H9 (cell line): Measurements from ENCODE around the gene METTL16. TPM values are rescaled to one million over a fixed set of nuclear protein-coding genes. Genes with fewer than 3 reads are reported as not detected.

Source experiments
- DNase-seq: peaks from one replicate; pipeline ENCODE4 v3.0.0-alpha.2; 2017
- H2AFZ ChIP-seq: one replicate; pipeline ENCODE4 v1.6.1; 2013; ENCODE audit warnings: mild to moderate bottlenecking, low read length, control low read depth, moderate library complexity
- H2AK5ac ChIP-seq: 2 replicates; pipeline ENCODE4 v1.6.1; 2013; ENCODE audit warnings: low read length, control low read depth, mixed read lengths; ENCODE audit not compliant: insufficient read length
- H2BK120ac ChIP-seq: one replicate; pipeline ENCODE4 v1.6.1; 2013; ENCODE audit warnings: low read depth, mild to moderate bottlenecking, low read length, control low read depth, inconsistent platforms; ENCODE audit not compliant: poor library complexity, severe bottlenecking
- H2BK12ac ChIP-seq: 2 replicates; pipeline ENCODE4 v1.6.1; 2013; ENCODE audit warnings: low read length, control low read depth, mixed read lengths, low read depth; ENCODE audit not compliant: insufficient read length
- H2BK15ac ChIP-seq: 2 replicates; pipeline ENCODE4 v1.6.1; 2013; ENCODE audit warnings: low read depth, low read length, control low read depth
- H2BK20ac ChIP-seq: one replicate; pipeline ENCODE4 v1.6.1; 2013; ENCODE audit warnings: low read depth, mild to moderate bottlenecking, low read length, control low read depth, inconsistent platforms; ENCODE audit not compliant: poor library complexity, severe bottlenecking
- H2BK5ac ChIP-seq: 2 replicates; pipeline ENCODE4 v1.6.1; 2013; ENCODE audit warnings: low read length, control low read depth, mixed read lengths; ENCODE audit not compliant: insufficient read length
- H3K14ac ChIP-seq: 2 replicates; pipeline ENCODE4 v1.6.1; 2013; ENCODE audit warnings: low read length, control low read depth; ENCODE audit not compliant: insufficient read depth
- H3K18ac ChIP-seq: 2 replicates; pipeline ENCODE4 v1.6.1; 2013; ENCODE audit warnings: low read depth, mild to moderate bottlenecking, mixed read lengths, low read length, control low read depth; ENCODE audit not compliant: insufficient read length
- H3K23ac ChIP-seq: 2 replicates; pipeline ENCODE4 v1.6.1; 2013; ENCODE audit warnings: low read length, control low read depth, mixed read lengths, low read depth; ENCODE audit not compliant: insufficient read length
- H3K23me2 ChIP-seq: 2 replicates; pipeline ENCODE4 v1.6.1; 2013; ENCODE audit warnings: low read depth, mild to moderate bottlenecking, mixed read lengths, low read length, control low read depth; ENCODE audit not compliant: insufficient read length, poor library complexity, severe bottlenecking
- H3K27ac ChIP-seq: 2 replicates; pipeline ENCODE4 v1.5.1; 2013; ENCODE audit warnings: low read length, control low read depth, mixed read lengths, low read depth; ENCODE audit not compliant: insufficient read length
- H3K27me3 ChIP-seq: 2 replicates; pipeline ENCODE4 v1.6.1; 2013; ENCODE audit warnings: low read length, control low read depth, inconsistent platforms; ENCODE audit not compliant: insufficient read depth
- H3K4ac ChIP-seq: 2 replicates; pipeline ENCODE4 v1.6.1; 2013; ENCODE audit warnings: low read depth, mild to moderate bottlenecking, control low read depth, inconsistent platforms, low read length, moderate library complexity
- H3K4me1 ChIP-seq: 2 replicates; pipeline ENCODE4 v1.6.1; 2013; ENCODE audit warnings: low read length, control low read depth, inconsistent platforms; ENCODE audit not compliant: insufficient read depth
- H3K4me2 ChIP-seq: 2 replicates; pipeline ENCODE4 v1.6.1; 2013; ENCODE audit warnings: low read length, control low read depth, mixed read lengths; ENCODE audit not compliant: insufficient read length, insufficient read depth
- H3K56ac ChIP-seq: 2 replicates; pipeline ENCODE4 v1.6.1; 2013; ENCODE audit warnings: low read depth, mild to moderate bottlenecking, mixed read lengths, low read length, control low read depth; ENCODE audit not compliant: insufficient read length
- H3K79me1 ChIP-seq: 2 replicates; pipeline ENCODE4 v1.6.1; 2013; ENCODE audit warnings: low read depth, mild to moderate bottlenecking, moderate library complexity, low read length, control low read depth, inconsistent platforms; ENCODE audit not compliant: insufficient read depth, poor library complexity, severe bottlenecking
- H3K79me2 ChIP-seq: 2 replicates; pipeline ENCODE4 v1.6.1; 2013; ENCODE audit warnings: low read length, control low read depth, inconsistent platforms; ENCODE audit not compliant: insufficient read depth
- H3K9ac ChIP-seq: 2 replicates; pipeline ENCODE4 v1.6.1; 2013; ENCODE audit warnings: low read length, control low read depth, mixed read lengths; ENCODE audit not compliant: insufficient read length; ENCODE audit errors: extremely low read depth
- H3K9me3 ChIP-seq: one replicate; pipeline ENCODE4 v1.6.1; 2013; ENCODE audit warnings: low read depth, low read length, inconsistent platforms; ENCODE audit not compliant: control insufficient read depth
- H3T11ph ChIP-seq: one replicate; pipeline ENCODE4 v1.6.1; 2013; ENCODE audit warnings: mild to moderate bottlenecking, low read length, control low read depth, inconsistent platforms
- H4K20me1 ChIP-seq: one replicate; pipeline ENCODE4 v1.6.1; 2013; ENCODE audit not compliant: control insufficient read depth, insufficient read length, insufficient read depth
- H4K5ac ChIP-seq: 2 replicates; pipeline ENCODE4 v1.6.1; 2013; ENCODE audit warnings: low read depth, mild to moderate bottlenecking, mixed read lengths, low read length, control low read depth; ENCODE audit not compliant: insufficient read length
- H4K8ac ChIP-seq: replicated peaks from 2 replicates; pipeline ENCODE4 v1.6.1; 2013; ENCODE audit warnings: low read length, control low read depth, mixed read lengths, low read depth; ENCODE audit not compliant: insufficient read length
- H4K91ac ChIP-seq: 2 replicates; pipeline ENCODE4 v1.6.1; 2013; ENCODE audit warnings: low read depth, mild to moderate bottlenecking, moderate library complexity, mixed read lengths, low read length, control low read depth; ENCODE audit not compliant: insufficient read length
- H3K27ac Mint-ChIP-seq, 3 experiments: 2 replicates in 2 of 3; 3 replicates in 1 of 3; pipeline ENCODE4 v1.8.0; 2020 to 2021; ENCODE audit warnings: mixed read lengths in 3 of 3, mild to moderate bottlenecking in 1 of 3, moderate library complexity in 1 of 3
- H3K27me3 Mint-ChIP-seq: 2 replicates; pipeline ENCODE4 v1.8.0; 2021; ENCODE audit warnings: low read depth, mild to moderate bottlenecking, moderate library complexity, mixed read lengths
- H3K36me3 Mint-ChIP-seq, 3 experiments: 2 replicates in 2 of 3; 3 replicates in 1 of 3; pipeline ENCODE4 v1.8.0; 2020 to 2021; ENCODE audit warnings: low read depth in 3 of 3, mixed read lengths in 3 of 3; ENCODE audit not compliant: insufficient read depth in 1 of 3
- H3K4me1 Mint-ChIP-seq, 2 experiments: 2 replicates each; pipeline ENCODE4 v1.8.0; 2020; ENCODE audit warnings: mixed read lengths in 2 of 2
- H3K4me3 Mint-ChIP-seq, 2 experiments: 2 replicates in 1 of 2; 3 replicates in 1 of 2; pipeline ENCODE4 v1.8.0; 2020 to 2021; ENCODE audit warnings: mild to moderate bottlenecking in 2 of 2, mixed read lengths in 2 of 2, moderate library complexity in 1 of 2
- H3K9me3 Mint-ChIP-seq, 2 experiments: 2 replicates in 1 of 2; 3 replicates in 1 of 2; pipeline ENCODE4 v1.8.0; 2020; ENCODE audit warnings: mild to moderate bottlenecking in 2 of 2, mixed read lengths in 2 of 2, moderate library complexity in 1 of 2
- WGBS: extraction: QIAGEN DNeasy Blood & Tissue Kit; methylation state at CpG from one replicate; pipeline ENCODE4 v1.1.7; 2013; ENCODE audit warnings: missing lambda C conversion rate, low lambda C conversion rate, mixed read lengths; ENCODE audit not compliant: insufficient read length; ENCODE audit errors: extremely low coverage; 5-methylcytosine and 5-hydroxymethylcytosine counted together
- total RNA-seq: library from RNA; stranded (reverse); gene quantifications from 2 replicates; pipeline ENCODE4 v1.2.1, GENCODE V29; 2021
- TF ChIP-seq, protein P1 (sequence below): fragments of 200-600 bp; sonication (generic); conservative IDR thresholded peaks from 3 replicates; pipeline ENCODE4 v1.8.0; 2021; ENCODE audit warnings: antibody characterized with exemption, mild to moderate bottlenecking

The METTL16 gene
- total RNA-seq, 1 experiment from 2014 or later = 55.4 TPM

DNA sequence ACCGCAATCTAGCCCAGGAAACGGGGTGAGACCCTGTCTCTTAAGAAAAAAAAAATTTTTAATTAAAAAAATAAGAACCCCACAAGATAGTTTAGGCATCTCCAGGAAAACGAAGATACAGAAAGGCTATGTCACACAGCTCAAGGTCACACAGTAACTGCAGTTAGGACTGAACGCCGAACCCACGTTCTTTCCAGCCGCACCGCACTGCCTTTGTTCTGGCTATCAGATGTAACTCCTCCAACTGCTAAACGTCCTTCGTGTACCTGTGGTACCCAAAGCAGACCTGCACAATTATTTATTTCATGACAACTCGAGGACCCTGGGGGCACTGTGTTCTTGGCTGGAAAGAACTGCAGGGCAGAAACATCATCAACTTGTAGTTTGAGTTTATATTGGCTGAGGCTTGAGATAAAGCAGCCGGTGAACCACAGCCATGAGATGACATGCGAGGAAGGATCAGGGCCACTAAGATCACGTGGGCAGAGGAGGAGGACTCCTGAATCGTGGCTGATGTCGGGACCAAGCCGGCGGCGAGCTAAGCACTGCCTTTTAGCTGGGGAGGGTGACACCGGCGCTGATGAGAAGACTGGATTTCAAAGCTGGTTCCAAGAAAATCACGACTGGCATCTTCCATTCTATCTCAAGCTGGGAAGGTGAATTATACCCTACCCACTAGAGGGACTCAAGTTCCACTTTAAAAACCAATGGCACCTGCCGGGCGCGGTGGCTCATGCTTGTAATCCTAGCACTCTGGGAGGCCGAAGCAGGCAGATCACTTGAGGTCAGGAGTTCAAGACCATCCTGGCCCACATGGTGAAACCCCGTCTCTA is 90.2 kb downstream of the METTL16 start:
- Histone ChIP-seq H3K27me3 (no peaks in the 10 kb centered on the region), H3K56ac (peak overlapping the region; percentile 41), H3K79me2 (no peaks in the 10 kb centered on the region), H4K5ac (no peak overlapping the region), H3K27ac (no peak overlapping the region), H3K23ac (no peak overlapping the region), H4K20me1 (no peaks in the 10 kb centered on the region), H3K14ac (no peak overlapping the region), H2BK12ac (no peak overlapping the region), H3K79me1 (no peaks in the 10 kb centered on the region), H4K91ac (no peak overlapping the region), H2BK5ac (no peak overlapping the region), H2BK120ac (no peak overlapping the region), H4K8ac (no peak overlapping the region), H2AK5ac (no peak overlapping the region), H3K9me3 (no peaks in the 10 kb centered on the region), H2BK20ac (no peak overlapping the region), H3K9ac (no peak overlapping the region), H2BK15ac (no peak overlapping the region), H3T11ph (no peak overlapping the region), H3K4ac (no peak overlapping the region), H3K18ac (no peak overlapping the region), H3K23me2 (no peaks in the 10 kb centered on the region), H2AFZ (no peak overlapping the region), H3K4me1 (no peaks in the 10 kb centered on the region), H3K4me2 (no peak overlapping the region)
- Mint-ChIP-seq H3K27ac (peak overlapping the region in 2 of 3 experiments; percentile 10 to 73; a peak in 3 of 7 replicates), H3K9me3 (no peaks in the 10 kb centered on the region), H3K36me3 (peaks cover 21 to 59% (median 45%) of the 10 kb centered on the region in 3 experiments; a peak in 6 of 7 replicates), H3K4me1 (peaks cover 2 to 3% of the 10 kb centered on the region in 2 experiments; a peak in 2 of 4 replicates), H3K4me3 (no peak overlapping the region), H3K27me3 (no peaks in the 10 kb centered on the region)
- WGBS = no CpG with 5 or more reads among the region's 27 CpGs
- TF ChIP-seq, protein P1, sequence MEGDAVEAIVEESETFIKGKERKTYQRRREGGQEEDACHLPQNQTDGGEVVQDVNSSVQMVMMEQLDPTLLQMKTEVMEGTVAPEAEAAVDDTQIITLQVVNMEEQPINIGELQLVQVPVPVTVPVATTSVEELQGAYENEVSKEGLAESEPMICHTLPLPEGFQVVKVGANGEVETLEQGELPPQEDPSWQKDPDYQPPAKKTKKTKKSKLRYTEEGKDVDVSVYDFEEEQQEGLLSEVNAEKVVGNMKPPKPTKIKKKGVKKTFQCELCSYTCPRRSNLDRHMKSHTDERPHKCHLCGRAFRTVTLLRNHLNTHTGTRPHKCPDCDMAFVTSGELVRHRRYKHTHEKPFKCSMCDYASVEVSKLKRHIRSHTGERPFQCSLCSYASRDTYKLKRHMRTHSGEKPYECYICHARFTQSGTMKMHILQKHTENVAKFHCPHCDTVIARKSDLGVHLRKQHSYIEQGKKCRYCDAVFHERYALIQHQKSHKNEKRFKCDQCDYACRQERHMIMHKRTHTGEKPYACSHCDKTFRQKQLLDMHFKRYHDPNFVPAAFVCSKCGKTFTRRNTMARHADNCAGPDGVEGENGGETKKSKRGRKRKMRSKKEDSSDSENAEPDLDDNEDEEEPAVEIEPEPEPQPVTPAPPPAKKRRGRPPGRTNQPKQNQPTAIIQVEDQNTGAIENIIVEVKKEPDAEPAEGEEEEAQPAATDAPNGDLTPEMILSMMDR = peak; percentile 52; the same call in 2 of the 3 replicates
- DNase-seq = no peak
